Central memory CD8-positive, alpha-beta T cell (primary cell): ENCODE data around the gene G6PD.
"Not testable (repeated sequence)": the region's sequence is repeated elsewhere in the genome, so short reads cannot be mapped to it uniquely, and the experiment has no call there.

ENCODE experiments used
- ATAC-seq: fragments of 150-1000 bp; cut with Tn5 transposase; replicated peaks from 2 replicates; pipeline ENCODE4 v1.10.0; 2022; ENCODE audit warnings: mild to moderate bottlenecking, moderate FRiP score, moderate number of reproducible peaks; ENCODE audit not compliant: poor library complexity, severe bottlenecking; ENCODE audit errors: extremely low read depth
- DNase-seq, 2 donors: peaks; one replicate each; pipeline ENCODE4 v3.0.0; 2021; ENCODE audit warnings: low spot score in 2 of 2
- H3K27ac Mint-ChIP-seq: one replicate; pipeline ENCODE4 v1.8.0; 2022; ENCODE audit warnings: low read depth, mild to moderate bottlenecking, moderate library complexity, mixed read lengths
- H3K27me3 Mint-ChIP-seq: one replicate; pipeline ENCODE4 v1.8.0; 2022; ENCODE audit warnings: mixed read lengths
- H3K36me3 Mint-ChIP-seq: one replicate; pipeline ENCODE4 v1.8.0; 2022; ENCODE audit warnings: mild to moderate bottlenecking, moderate library complexity, mixed read lengths; ENCODE audit not compliant: insufficient read depth
- H3K4me1 Mint-ChIP-seq: one replicate; pipeline ENCODE4 v1.8.0; 2022; ENCODE audit warnings: mixed read lengths
- H3K4me3 Mint-ChIP-seq: one replicate; pipeline ENCODE4 v1.8.0; 2022; ENCODE audit warnings: mild to moderate bottlenecking, moderate library complexity, mixed read lengths
- H3K9me3 Mint-ChIP-seq: one replicate; pipeline ENCODE4 v1.8.0; 2022; ENCODE audit warnings: mixed read lengths

G6PD gene

DNA sequence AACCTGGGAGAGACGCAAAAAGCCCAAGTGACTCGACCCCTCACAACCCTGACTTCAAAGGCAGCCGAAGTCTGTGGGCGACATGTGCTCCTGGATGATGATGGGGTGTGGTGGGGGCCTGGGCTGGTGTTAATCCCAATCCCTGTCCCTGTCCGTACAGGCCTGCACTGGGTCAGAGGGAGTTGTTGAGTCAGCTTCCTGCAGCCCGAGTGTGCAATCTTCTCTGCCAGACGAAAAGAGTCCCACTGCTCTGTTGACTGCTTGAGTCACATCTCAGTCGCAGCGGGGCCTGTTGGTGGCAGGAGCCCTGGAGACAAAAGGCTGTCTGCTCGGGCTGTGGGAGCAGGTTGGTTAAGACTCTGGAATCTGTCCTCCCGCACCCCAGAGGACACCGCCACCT is 40.9 kb downstream of the G6PD start:
- Mint-ChIP-seq H3K4me1 (peaks cover 1% of the 10 kb centered on the region), H3K36me3 (peaks cover 8% of the 10 kb centered on the region), H3K27ac (peak overlapping the region; percentile 67), H3K9me3 (no peaks in the 10 kb centered on the region), H3K4me3 (no peak overlapping the region), H3K27me3 (no peaks in the 10 kb centered on the region)
- ATAC-seq (no peak), DNase-seq (no peak)

DNA sequence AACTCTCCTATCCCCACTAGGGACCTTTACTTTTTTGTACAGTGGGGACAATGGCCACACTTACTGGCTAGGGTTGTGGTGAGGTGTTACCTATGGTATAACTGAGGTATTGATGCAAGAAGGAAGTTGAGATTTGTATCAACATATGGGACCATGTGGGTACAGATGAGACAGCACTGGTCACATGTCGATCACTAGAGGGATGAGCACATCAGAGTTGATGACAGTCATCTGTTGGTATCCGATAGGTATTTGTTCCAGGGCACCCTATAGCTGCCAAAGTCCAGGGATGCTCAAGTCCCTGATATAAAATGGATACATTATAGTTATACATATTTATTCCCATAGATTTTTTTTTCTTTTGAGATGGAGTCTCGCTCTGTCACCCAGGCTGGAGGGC is 43.7 kb downstream of the G6PD start:
- Mint-ChIP-seq H3K4me3 (no peak overlapping the region), H3K36me3 (peaks cover 9% of the 10 kb centered on the region), H3K27ac (no peak overlapping the region), H3K9me3 (no peaks in the 10 kb centered on the region), H3K27me3 (no peaks in the 10 kb centered on the region), H3K4me1 (no peaks in the 10 kb centered on the region)
- DNase-seq, result no peak
- ATAC-seq, result no peak

DNA sequence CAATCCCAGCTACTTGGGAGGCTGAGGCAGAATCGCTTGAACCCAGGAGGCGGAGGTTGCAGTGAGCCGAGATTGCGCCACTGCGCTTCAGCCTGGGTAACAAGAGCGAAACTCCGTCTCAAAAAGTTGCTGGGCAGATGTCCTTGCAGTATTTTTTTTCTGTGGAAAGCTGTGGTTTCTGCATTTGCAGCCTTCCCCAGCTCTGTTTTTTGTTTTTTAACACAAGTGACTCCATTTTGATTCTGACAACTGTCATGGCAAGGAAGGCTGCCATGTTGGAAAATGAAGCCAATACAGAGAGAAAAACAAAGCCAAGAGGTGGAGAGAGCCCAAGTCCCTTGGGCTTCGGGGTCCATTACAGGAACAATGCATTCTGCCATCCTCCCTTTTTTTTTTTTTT is 44.5 kb downstream of the G6PD start:
- Mint-ChIP-seq H3K4me1 (no peaks in the 10 kb centered on the region), H3K27me3 (no peaks in the 10 kb centered on the region), H3K4me3 (no peak overlapping the region), H3K36me3 (peaks cover 9% of the 10 kb centered on the region), H3K9me3 (no peaks in the 10 kb centered on the region), H3K27ac (no peak overlapping the region)
- ATAC-seq (no peak), DNase-seq (no peak)

DNA sequence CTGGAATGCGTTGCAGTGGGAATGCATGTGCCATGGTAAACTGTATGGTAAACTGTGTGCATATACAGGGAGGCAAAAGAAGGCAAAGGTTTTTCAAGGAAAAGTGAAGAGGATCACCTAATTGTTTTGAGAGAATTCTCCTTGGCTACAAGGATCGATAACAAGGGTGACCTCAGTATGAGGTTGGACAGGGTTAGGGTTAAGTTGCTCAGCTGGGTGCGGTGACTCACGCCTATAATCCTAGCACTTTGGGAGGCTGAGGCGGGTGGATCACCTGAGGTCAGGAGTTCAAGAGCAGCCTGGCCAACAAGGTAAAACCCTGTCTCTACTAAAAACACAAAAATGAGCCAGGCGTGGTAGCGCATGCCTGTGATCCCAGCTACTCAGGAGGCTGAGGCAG is 45.2 kb downstream of the G6PD start:
- ATAC-seq, DNase-seq, H3K4me1 Mint-ChIP-seq: not testable (repeated sequence)

DNA sequence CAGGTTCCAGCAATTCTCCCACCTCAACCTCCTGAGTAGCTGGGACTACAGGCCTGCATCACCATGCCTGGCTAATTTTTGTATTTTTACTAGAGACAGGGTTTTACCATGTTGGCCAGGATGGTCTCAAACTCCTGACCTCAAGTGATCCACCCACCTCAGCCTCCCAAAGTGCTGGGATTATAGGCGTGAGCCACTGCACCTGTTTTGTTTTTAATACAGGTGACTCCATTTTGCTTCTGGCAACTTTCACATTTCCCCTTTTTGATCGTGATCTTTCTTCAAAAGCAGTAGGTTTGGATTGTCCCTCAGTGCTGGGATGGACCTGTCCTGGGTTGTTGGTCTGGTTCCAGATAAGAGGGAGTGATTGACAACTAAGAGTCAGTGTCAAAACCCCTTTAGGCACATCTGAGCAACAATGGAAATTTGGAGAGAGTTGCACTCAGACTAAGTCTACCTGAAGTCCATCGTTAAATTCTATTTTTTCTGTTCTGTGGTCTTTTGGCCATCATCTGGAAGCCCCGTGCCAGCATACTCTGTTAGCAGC is 50.0 kb downstream of the G6PD start:
- not testable (repeated sequence) for ATAC-seq, DNase-seq, H3K27me3 Mint-ChIP-seq, H3K27ac Mint-ChIP-seq, H3K36me3 Mint-ChIP-seq, H3K9me3 Mint-ChIP-seq, H3K4me1 Mint-ChIP-seq, H3K4me3 Mint-ChIP-seq

More for the DNA sequence above, 45.2 kb downstream of the G6PD start:
- not testable (repeated sequence) for H3K4me3 Mint-ChIP-seq, H3K9me3 Mint-ChIP-seq, H3K36me3 Mint-ChIP-seq, H3K27me3 Mint-ChIP-seq, H3K27ac Mint-ChIP-seq

DNA sequence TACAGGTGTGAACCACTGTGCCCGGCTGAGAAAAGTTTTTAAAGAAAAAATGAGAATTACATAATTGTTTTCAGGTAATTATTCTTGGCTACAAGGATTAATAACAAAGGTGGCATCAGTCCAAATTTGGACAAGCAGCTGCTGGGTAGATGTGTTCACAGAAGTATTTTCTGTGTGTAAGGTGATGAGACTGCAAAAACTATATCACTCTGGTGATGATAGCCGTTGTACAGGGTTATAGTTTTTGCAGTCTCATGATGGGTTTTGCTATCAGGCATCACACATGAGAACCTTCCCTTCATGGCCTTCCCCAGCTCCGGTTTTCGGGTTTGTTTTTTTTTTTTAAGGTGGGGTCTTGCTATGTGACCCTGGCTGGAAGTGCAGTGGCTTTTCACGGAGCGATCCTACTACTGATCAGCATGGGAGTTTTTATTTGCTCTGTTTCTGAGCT is 51.1 kb downstream of the G6PD start:
- ATAC-seq (no peak), DNase-seq (no peak)
- Mint-ChIP-seq H3K4me1 (no peaks in the 10 kb centered on the region), H3K9me3 (no peaks in the 10 kb centered on the region), H3K36me3 (peaks cover 2% of the 10 kb centered on the region), H3K4me3 (no peak overlapping the region), H3K27ac (no peak overlapping the region), H3K27me3 (no peaks in the 10 kb centered on the region)

DNA sequence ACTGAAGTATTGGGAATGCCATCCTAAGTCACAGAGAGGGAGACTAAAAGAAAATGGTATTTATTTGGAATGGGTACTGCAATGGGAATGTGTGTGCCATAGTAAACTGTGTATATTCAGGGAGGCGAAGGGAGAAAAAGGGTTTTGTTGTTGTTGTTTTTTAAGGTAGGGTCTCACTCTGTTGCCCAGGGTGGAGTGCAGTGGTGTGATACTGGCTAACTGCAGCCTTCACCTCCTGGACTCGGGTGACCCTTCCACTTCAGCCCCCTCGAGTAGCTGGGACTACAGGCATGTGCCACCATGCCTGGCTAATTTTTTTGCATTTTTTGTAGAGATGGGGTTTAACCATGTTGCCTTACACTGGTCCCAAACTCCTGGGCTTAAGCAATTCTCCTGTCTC is 51.9 kb downstream of the G6PD start:
- Mint-ChIP-seq H3K4me1 (peaks cover 2% of the 10 kb centered on the region), H3K27ac (no peak overlapping the region), H3K36me3 (peaks cover 4% of the 10 kb centered on the region), H3K27me3 (no peaks in the 10 kb centered on the region), H3K9me3 (no peaks in the 10 kb centered on the region), H3K4me3 (no peak overlapping the region)
- DNase-seq (no peak), ATAC-seq (no peak)

DNA sequence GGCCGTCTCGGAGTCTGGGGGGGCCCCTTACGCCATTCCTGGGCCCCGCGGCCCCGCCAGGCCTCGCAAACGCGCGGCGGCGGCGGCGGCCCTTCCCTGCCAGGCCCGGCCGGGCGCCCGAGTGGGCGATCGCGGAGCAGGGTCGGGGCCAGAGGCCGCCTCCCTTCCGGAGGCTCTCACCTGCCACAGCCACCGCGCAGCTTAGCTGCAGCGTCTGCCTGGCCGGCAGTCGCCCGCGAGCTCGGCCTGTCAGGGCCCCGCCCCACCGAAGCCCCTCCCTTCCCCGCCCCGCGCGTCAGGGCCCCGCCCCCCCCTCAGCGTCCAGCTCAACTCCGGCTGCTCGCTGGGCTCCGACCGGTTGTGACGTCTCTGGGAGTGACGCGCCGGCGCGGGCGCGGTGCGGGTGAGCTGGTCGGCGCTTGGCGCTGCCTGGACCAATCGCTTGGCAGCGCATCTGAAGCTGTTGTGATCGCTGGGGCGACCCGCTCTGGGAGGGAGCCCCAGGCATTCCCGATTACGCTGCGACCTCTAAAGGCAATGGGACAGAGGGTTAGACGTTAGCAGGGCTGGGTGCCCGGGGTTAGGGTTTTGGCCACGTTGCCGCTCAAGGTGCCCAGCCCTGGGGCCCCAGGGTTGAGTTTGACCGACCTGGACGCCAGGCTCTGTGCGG is 56.1 kb downstream of the G6PD start, which contains the start of gene SLC10A3:
TSS of gene SLC10A3 (minus strand) at position 216 of the 670 bp plus-strand sequence. CDS start 1,689 bp downstream, outside the sequence.
- Mint-ChIP-seq H3K4me3 (peak within 1 kb of the TSS; percentile 87), H3K27me3 (no peaks in the 10 kb centered on the region), H3K4me1 (peaks cover 18% of the 10 kb centered on the region), H3K9me3 (no peaks in the 10 kb centered on the region), H3K36me3 (peaks cover 13% of the 10 kb centered on the region), H3K27ac (peak within 1 kb of the TSS; percentile 91)
- peak; percentile 82 for ATAC-seq
- DNase-seq, result peak; percentile 61 to 82

DNA sequence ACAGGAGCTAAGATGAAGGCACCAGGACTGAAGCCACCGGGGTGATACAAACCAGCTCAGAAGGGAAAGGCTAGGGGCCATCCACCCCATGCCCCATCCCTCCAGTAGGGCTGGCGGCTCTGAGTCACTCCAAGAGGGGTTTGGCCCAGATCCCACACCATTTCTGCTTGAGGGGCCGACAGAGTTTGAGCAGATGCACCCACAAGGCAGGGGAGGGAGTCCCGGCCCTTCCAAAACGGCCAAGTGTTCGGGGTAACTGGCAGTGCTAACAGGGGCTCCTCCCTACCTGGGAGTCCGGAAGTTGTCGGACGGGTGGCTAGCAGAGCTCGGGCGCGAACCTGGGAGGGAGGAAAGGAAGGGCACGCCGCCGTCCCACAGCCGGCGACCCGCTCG is 56.6 kb downstream of the G6PD start:
- peaks cover 13% of the 10 kb centered on the region for H3K36me3 Mint-ChIP-seq
- H3K9me3 Mint-ChIP-seq, result no peaks in the 10 kb centered on the region
- no peaks in the 10 kb centered on the region for H3K27me3 Mint-ChIP-seq
- peaks cover 18% of the 10 kb centered on the region for H3K4me1 Mint-ChIP-seq
- ATAC-seq (peak; percentile 9), DNase-seq (no peak)
- peak overlapping the region; percentile 87 for H3K4me3 Mint-ChIP-seq
- H3K27ac Mint-ChIP-seq, result peak overlapping the region; percentile 91

DNA sequence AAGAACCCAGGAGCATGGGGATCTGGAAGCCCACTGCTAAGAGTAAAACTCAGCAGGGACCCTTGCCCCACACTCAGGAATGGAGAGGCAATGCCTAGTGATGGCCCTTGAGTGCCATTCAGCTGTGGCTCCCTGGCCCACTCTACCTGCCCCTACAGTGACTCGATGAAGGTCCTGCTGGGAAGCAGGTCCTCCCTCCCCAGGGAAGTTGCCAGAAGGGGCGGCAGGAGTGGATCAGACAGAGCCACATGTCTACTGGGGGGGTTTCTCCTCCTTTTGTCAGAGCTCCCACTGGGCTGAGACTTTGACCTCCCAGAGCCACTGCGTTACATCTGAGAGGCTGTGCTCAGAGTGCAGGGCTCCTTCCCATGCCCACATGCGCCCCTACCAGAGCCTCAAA is 57.5 kb downstream of the G6PD start:
- Mint-ChIP-seq H3K4me3 (peak overlapping the region; percentile 87), H3K27me3 (no peaks in the 10 kb centered on the region), H3K27ac (no peak overlapping the region), H3K4me1 (peaks cover 18% of the 10 kb centered on the region), H3K36me3 (peaks cover 13% of the 10 kb centered on the region), H3K9me3 (no peaks in the 10 kb centered on the region)
- DNase-seq (no peak), ATAC-seq (no peak)

DNA sequence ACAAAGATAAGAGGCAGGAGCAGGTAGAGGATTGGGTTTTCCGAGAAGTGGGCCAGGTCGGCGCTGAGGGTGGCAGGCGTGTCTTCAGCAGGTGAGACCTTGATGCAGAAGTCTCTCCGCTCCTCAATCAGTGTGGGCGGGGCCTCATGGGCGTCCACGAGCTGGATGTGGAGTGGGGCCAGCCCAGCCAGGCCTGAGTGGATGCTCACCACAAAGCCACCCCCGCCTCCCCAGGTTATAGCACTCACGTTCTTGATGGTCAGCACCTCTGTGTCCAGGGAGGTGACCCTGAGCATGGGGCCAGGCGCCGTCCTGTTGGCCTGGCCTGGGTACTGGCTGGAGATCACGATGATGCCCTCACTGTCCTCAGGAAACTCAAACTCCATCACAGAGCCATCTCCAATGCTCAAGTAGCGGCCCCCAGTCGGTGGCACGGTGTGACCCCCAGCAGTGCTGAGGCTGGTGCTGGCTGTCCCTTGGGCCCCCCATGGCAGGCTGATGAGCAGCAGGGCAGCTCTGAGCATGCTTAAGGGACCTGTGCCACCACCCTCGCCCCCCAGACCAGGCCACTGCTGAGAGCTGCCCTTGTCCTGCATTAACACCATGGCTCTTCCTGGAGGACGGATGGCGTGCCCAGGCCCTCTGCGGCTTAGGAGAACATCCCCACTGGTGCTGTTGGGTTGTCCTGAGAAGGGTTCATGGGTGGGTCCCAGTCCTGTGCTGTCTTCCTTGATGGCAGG is 58.1 kb downstream of the G6PD start:
- peaks cover 14% of the 10 kb centered on the region for H3K36me3 Mint-ChIP-seq
- H3K27ac Mint-ChIP-seq, result no peak overlapping the region
- H3K9me3 Mint-ChIP-seq, result no peaks in the 10 kb centered on the region
- ATAC-seq (no peak), DNase-seq (no peak)
- no peaks in the 10 kb centered on the region for H3K27me3 Mint-ChIP-seq
- H3K4me1 Mint-ChIP-seq, result peaks cover 18% of the 10 kb centered on the region
- peak overlapping the region; percentile 87 for H3K4me3 Mint-ChIP-seq

DNA sequence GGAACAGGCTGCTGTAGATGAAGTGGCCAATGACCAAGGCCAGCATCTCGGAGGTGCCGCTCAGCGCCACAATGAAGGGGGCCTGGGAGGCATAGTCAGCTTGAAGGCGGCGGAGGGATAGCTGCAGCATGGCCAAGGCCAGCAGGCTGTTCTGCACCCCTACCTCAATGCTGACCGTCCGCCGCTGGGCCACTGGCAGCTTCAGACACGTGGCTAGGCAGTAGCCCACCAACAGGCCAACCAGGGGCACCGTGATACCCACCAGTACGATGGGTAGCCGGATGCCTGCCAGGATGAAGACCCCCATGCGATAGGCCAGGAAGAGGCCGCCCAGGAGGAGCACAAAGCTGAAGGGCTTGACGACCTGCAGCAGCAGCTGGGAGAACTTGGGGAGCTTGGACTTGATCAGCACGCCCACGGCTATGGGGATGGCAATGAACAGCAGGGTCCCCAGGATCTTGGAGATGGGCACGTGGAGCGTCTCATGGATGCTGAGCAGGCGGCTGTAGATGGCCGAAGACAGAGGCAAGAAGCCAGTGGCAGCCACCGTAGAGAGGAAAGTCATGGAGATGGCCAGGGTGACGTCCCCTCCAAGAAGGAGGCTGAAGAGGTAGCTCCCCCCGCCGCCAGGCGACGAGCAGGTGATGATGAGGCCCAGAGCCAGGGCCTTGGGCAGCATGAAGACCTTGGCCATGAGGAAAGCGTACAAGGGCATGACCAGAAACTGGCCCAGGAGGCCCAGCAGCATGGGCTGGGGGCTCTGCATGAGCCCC is 58.9 kb downstream of the G6PD start:
- H3K9me3 Mint-ChIP-seq, result no peaks in the 10 kb centered on the region
- peaks cover 18% of the 10 kb centered on the region for H3K4me1 Mint-ChIP-seq
- DNase-seq (no peak), ATAC-seq (no peak)
- H3K27ac Mint-ChIP-seq, result peak overlapping the region; percentile 88
- no peaks in the 10 kb centered on the region for H3K27me3 Mint-ChIP-seq
- peak overlapping the region; percentile 87 for H3K4me3 Mint-ChIP-seq
- peaks cover 15% of the 10 kb centered on the region for H3K36me3 Mint-ChIP-seq
